Neural cell (in vitro differentiated cells): ENCODE data around the gene ENDOU.

Experiments used
- CTCF ChIP-seq: fragments of 450-650 bp; IDR thresholded peaks from 2 replicates; pipeline ENCODE4 v1.5.1; 2014; ENCODE audit warnings: antibody characterized with exemption, mild to moderate bottlenecking, moderate library complexity; ENCODE audit not compliant: poor library complexity, severe bottlenecking
- EP300 ChIP-seq: fragments of 450-650 bp; conservative IDR thresholded peaks from 2 replicates; pipeline ENCODE4 v1.6.1; 2014; ENCODE audit warnings: antibody characterized with exemption, mild to moderate bottlenecking, moderate library complexity; ENCODE audit not compliant: poor library complexity, severe bottlenecking
- EZH2 ChIP-seq: fragments of 200-600, 300-800 bp; shearing (Covaris generic), sonication (generic); IDR thresholded peaks from 2 replicates; pipeline ENCODE4 v1.6.1; 2014; ENCODE audit warnings: antibody characterized with exemption, low read length, borderline replicate concordance, mild to moderate bottlenecking; ENCODE audit not compliant: insufficient read depth, poor library complexity, severe bottlenecking
- MXI1 ChIP-seq: fragments of 450-650 bp; conservative IDR thresholded peaks from 2 replicates; pipeline ENCODE4 v1.6.1; 2014; ENCODE audit warnings: antibody characterized with exemption, mild to moderate bottlenecking; ENCODE audit not compliant: poor library complexity, severe bottlenecking
- POLR2AphosphoS5 ChIP-seq: IDR thresholded peaks from 2 replicates; pipeline ENCODE4 v1.6.1; 2012
- RAD21 ChIP-seq: fragments of 450-650 bp; conservative IDR thresholded peaks from 2 replicates; pipeline ENCODE4 v1.6.1; 2014; ENCODE audit warnings: antibody characterized with exemption, mild to moderate bottlenecking, moderate library complexity
- SMC3 ChIP-seq: fragments of 450-650 bp; conservative IDR thresholded peaks from 2 replicates; pipeline ENCODE4 v1.6.1; 2014; ENCODE audit warnings: antibody characterized with exemption, mild to moderate bottlenecking, moderate library complexity; ENCODE audit not compliant: poor library complexity
- TAF1 ChIP-seq: IDR thresholded peaks from 2 replicates; pipeline ENCODE4 v1.6.1; 2012; ENCODE audit warnings: low read depth
- TF ChIP-seq, protein P1 (sequence below): IDR thresholded peaks from 2 replicates; pipeline ENCODE4 v1.6.1; 2012; ENCODE audit warnings: borderline replicate concordance

- TF ChIP-seq EP300 (no peak), POLR2AphosphoS5 (no peak), CTCF (no peak), EZH2 (no peak), RAD21 (no peak), MXI1 (no peak), SMC3 (no peak), TAF1 (no peak)
- TF ChIP-seq, protein P1, sequence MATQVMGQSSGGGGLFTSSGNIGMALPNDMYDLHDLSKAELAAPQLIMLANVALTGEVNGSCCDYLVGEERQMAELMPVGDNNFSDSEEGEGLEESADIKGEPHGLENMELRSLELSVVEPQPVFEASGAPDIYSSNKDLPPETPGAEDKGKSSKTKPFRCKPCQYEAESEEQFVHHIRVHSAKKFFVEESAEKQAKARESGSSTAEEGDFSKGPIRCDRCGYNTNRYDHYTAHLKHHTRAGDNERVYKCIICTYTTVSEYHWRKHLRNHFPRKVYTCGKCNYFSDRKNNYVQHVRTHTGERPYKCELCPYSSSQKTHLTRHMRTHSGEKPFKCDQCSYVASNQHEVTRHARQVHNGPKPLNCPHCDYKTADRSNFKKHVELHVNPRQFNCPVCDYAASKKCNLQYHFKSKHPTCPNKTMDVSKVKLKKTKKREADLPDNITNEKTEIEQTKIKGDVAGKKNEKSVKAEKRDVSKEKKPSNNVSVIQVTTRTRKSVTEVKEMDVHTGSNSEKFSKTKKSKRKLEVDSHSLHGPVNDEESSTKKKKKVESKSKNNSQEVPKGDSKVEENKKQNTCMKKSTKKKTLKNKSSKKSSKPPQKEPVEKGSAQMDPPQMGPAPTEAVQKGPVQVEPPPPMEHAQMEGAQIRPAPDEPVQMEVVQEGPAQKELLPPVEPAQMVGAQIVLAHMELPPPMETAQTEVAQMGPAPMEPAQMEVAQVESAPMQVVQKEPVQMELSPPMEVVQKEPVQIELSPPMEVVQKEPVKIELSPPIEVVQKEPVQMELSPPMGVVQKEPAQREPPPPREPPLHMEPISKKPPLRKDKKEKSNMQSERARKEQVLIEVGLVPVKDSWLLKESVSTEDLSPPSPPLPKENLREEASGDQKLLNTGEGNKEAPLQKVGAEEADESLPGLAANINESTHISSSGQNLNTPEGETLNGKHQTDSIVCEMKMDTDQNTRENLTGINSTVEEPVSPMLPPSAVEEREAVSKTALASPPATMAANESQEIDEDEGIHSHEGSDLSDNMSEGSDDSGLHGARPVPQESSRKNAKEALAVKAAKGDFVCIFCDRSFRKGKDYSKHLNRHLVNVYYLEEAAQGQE = no peak
Measured at GRCh38 chr12:47766502-47767215, 41.4 kb upstream of the ENDOU start.
